Measurements from ENCODE around the gene MYH10.

MYH10 gene

GRCh38 chr17:8439681-8440080 lies 190.8 kb downstream of the MYH10 start:
- DNase-seq = no peak

- DNase-seq = no peak
Observed at GRCh38 chr17:8438441-8438840, 192.1 kb downstream of the MYH10 start.

GRCh38 chr17:8436844-8437171 lies 193.7 kb downstream of the MYH10 start:
- DNase-seq = no peak

DNA sequence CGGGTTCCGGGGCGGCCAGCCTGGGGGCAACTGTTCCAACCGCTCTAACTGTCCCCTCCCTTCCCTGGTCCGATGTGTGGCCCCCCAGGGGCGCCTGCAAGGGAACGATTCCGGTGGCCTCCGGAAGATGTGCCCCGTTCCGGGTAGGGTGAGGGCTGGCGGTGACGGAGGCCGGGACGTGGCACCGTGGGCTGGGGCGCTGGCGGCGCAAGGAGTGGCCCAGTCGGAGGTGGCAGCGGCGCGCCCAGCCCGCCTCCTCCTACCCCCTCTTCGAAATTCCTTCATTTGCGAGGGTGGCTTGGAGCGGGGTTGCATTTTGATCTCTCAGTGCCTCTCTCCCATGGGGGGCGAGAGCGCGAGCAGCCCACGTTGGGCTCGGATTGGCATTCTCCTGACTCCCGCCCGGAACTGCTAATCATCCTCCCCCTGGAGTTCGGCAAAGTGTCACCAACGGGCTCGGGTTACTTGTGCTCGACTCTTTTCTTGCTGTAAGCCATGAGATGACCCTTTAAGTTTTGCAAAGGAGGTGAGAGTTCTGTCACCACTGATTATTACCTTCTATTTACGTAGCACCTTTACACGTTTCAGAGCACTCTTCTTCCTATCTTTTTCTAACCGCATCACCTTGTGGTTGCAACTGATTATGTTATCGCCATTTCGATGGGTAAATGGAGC lies 194.2 kb downstream of the MYH10 start:
- DNase-seq = peak; percentile 54

DNA sequence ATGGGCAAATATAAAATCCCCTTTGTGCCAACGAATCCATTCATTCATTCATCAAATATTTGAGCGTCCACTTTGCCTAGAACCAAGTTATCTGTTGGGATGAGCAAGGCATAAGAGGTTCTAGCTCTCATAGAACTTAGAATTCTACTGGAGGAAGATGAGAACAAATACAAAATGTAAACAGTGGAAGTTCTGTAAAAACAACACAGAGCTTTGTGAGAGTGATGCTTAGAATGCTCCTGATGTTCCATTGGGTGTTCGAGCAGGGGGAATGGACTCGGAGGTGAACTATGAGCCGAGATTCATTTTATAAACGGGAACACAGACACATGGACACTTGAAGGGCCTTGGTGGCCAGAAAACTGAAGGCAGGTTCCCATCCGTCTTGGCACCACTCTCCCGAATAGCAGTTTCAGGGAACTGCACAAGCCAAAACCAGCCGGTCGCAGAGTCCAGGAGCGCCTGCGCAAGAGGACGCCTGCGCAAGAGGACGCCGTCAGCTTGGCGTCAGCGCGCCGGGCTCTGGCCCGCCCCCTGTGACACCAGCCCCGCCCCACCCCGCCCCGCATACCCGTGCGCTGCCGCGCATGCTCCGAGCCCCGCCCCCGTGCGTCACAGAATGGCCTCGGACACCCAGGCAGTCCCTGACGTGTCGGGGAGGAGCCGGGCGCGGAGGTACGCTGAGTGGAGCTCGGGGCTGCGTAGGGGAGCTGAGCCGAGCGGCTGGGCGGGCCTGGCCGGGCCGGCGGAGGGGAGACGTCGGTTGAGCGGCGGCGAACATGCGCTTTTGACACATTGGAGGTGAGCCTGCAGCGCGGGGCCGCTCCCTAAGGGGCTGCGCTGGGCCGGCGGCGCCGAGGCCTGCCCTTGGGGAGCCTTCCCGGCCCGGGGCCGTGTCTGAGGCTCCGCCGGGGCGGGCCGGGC lies 195.0 kb downstream of the MYH10 start, which contains the start of gene NDEL1:
Gene NDEL1, plus strand, starts transcription at position 640 of the 924 bp plus-strand sequence. CDS start 8,388 bp downstream, outside the sequence.
- peak; percentile 98 for DNase-seq

- DNase-seq = no peak
Observed at GRCh38 chr17:8430966-8431365, 199.6 kb downstream of the MYH10 start.

- DNase-seq = no peak
Observed at GRCh38 chr17:8426802-8427201, 203.7 kb downstream of the MYH10 start.

DNA sequence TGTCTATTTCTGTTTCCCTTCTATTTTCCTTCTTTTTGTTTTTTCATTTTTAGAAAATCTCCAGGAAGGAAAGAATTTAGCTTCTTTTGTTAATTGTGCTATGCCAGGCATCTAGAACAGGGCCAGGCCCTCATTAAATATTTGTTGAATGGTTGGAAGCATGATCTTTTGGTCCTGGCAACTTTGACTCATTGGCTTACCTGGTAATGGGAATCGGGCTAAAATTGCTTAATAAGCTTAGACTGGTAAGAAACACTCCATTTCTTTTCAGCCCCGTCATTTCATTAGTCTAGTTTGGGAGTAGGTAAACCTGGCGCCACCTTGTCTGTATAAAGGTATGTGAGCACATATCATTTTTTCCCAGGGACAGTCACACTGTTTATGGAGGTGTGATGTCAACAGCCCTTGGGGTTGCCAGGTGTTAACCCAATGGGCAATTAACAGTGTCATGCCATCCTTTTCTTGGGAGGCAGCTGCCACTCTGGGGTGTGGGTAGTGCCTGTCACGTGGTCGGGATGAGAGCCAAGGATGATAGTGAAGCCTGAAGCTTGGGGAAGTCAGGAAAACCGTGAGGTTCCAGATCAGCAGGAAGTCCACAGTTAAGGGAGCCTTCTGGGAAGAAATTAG lies 204.3 kb downstream of the MYH10 start:
- no peak for DNase-seq

Data from effector CD8-positive, alpha-beta T cell (primary cell).